GM12872 (cell line): Measurements from ENCODE around the gene INCENP.

Experiments
- TF ChIP-seq, protein P1 (sequence below): IDR thresholded peaks from 3 replicates; pipeline ENCODE4 v1.5.1; 2011; ENCODE audit warnings: low read depth, mild to moderate bottlenecking, low read length, moderate library complexity; ENCODE audit not compliant: insufficient read depth

Gene INCENP

DNA sequence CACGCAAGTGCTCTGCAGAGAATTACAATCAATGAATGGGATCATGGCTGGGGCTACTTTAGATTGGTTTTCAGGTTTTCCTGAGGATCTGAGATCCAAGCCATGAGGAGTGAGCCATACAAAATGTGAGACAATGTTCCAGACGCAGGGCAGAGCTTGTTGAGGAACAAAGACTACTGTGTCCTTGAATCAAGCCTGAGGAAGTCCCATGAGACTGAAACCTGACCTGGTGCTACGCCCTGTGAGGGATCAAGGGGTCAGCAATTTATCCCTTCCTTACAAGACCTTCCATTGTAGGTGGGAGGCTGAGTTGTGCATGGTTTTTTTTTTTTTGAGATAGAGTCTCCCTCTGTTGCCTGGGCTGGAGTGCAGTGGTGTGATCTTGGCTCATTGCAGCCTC is 2.1 kb downstream of the INCENP start:
- TF ChIP-seq, protein P1, sequence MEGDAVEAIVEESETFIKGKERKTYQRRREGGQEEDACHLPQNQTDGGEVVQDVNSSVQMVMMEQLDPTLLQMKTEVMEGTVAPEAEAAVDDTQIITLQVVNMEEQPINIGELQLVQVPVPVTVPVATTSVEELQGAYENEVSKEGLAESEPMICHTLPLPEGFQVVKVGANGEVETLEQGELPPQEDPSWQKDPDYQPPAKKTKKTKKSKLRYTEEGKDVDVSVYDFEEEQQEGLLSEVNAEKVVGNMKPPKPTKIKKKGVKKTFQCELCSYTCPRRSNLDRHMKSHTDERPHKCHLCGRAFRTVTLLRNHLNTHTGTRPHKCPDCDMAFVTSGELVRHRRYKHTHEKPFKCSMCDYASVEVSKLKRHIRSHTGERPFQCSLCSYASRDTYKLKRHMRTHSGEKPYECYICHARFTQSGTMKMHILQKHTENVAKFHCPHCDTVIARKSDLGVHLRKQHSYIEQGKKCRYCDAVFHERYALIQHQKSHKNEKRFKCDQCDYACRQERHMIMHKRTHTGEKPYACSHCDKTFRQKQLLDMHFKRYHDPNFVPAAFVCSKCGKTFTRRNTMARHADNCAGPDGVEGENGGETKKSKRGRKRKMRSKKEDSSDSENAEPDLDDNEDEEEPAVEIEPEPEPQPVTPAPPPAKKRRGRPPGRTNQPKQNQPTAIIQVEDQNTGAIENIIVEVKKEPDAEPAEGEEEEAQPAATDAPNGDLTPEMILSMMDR = no peak

DNA sequence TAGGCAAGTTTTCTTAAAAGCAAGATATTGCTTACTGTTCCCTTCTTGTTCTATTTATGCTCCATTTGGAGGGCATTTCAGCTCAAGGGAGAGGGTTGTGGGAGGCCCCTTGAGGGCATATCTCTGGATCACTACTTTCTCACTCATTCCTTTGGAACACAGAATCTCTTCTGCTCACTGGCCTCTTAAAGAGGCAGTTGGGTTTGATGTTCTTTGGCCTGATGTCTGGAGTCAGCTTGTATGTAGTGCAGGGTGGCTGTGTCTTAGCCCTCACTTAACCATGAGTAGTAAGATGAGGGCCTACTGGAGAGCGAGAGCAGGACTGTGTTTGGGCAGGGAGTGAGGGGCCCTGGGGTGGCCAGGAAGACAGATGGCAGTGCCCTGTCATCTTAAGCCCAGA is 3.6 kb downstream of the INCENP start:
- TF ChIP-seq, protein P1 = no peak

DNA sequence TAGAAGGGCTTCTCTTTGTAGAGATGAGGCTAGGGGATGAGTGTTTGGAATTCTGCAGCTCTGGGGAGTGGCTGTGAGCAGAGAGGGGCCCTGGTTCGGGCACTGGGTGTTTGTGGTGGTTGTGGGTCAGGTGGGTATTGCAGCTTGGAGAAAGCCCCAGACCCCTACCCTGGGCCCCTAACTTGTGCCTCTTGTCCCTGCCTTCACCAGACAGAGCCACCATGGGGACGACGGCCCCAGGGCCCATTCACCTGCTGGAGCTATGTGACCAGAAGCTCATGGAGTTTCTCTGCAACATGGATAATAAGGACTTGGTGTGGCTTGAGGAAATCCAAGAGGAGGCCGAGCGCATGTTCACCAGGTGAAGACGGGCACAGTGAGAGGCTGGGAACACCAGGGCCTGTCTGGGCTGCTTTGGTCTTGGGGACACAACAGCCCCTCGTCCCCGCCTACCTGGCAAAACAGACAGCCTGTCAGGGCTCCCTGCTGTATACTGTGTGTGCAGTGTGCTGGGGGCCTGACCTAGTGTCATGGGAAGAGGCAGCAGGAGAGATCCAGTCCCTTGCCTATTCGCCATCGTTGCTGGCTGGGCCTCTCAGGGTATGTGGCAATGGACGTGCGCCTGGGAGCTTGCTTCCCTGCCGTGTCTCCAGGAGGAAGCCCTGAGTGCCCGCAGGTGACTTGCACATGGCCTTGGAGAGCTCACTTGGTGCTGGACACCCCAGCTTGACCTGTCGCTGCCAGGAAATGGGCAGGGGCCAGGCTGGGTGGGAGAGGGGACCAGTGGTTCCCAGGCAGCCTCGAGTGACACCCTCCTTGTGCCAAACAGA is 4.3 kb downstream of the INCENP start:
- TF ChIP-seq, protein P1 = no peak

DNA sequence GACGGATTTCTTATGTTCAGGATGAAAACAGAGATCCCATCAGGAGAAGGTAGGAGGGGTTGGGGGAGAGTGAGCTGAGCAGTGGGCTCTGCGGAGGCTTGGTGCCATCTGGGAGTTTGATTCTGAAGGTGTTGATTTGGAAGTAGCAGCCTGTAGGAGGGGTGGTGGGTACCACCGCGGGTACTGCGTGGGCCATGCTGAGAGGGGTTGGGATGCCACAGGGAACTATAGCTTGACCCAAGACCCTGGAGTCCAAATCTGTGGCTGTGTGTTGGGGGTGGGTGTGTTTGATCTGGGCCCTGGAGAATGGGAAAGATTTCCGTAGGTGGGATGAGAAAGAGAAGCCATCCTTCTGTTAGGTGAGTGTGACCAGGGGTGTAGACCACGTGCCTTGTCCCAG is 5.0 kb downstream of the INCENP start:
- TF ChIP-seq, protein P1 = no peak

DNA sequence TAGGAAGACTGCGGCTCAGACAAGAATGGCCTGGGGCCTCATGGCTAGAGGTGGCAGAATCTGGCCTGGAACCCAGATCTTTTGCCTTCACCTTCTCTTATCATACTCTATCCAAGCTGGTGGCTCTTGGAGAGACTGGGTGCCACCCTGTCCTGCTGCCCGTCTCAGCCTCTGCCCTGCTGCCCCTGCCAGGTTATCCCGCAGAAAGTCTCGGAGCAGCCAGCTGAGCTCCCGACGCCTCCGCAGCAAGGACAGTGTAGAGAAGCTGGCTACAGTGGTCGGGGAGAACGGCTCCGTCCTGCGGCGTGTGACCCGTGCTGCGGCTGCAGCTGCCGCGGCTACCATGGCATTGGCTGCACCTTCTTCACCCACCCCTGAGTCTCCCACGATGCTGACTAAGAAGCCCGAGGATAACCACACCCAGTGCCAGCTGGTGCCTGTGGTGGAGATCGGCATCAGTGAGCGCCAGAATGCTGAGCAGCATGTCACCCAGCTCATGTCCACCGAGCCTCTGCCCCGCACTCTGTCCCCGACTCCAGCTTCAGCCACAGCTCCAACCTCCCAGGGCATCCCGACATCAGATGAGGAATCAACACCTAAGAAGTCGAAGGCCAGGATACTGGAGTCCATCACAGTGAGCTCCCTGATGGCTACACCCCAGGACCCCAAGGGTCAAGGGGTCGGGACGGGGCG is 5.9 kb downstream of the INCENP start:
- TF ChIP-seq, protein P1 = no peak

DNA sequence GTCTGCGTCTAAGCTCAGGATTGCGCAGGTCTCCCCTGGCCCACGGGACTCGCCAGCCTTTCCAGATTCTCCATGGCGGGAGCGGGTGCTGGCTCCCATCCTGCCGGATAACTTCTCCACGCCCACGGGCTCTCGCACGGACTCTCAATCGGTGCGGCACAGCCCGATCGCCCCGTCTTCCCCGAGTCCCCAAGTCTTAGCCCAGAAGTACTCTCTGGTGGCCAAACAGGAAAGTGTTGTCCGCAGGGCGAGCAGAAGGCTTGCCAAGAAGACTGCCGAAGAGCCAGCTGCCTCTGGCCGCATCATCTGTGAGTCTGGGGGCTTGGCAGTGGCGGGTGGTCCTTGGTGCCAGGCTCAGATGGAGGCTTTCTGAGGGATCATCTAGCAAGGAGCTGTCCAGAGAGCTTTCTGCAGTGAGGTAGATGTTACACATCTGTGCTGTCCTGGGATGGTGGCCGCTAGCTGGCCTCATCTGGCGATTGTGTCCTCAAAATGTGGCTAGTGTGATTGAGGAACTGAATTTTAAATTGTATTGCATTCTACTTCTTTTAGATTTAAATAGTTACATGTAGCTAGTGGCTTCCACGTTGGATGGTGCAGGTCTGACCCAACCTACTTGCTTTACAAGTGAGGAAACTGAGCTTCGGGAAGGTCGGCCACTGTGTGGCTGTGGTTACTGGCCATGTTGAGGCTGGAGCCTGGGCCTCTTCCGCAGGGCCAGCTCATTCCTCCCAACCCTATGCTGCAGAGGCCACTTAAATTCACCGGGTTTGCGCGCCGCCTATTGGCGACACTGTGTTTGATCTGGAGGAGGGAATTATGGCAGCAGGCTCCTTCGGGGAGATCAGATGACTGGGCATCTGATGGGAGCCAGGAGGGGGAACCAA is 6.7 kb downstream of the INCENP start:
- TF ChIP-seq, protein P1 = no peak

DNA sequence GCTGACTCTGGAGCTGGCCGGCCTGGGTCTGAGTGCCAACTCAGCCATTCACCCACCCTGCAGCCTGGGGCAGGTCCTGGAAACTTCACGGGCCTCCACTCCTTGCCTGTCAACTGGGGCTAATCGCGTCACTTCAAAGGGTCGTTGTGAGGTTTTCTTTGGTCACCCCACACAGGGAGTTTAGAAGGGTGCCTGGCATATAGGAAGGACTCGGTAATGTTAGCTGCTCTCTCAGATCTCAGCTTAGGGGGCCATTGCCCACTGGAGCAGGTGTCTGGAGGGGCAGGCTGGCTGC is 7.3 kb downstream of the INCENP start:
- TF ChIP-seq, protein P1 = no peak
